HepG2 (cell line): Measurements from ENCODE around the gene VEGFA. TPM values are rescaled to one million over a fixed set of nuclear protein-coding genes. Genes with fewer than 3 reads are reported as not detected.
A peak's percentile ranks its signal among the peaks of the same experiment; 100 is the strongest.

Experiments used
- ATAC-seq: fragments of 200-7000 bp; cut with Tn5 transposase; 3 replicates; pipeline ENCODE4 v1.9.1; 2020; ENCODE audit warnings: mild to moderate bottlenecking, moderate library complexity
- BruUV-seq: library from RNA; stranded (reverse); fragments of 400-500 nt; replicated peaks from 2 replicates; lab custom pipeline; 2021; lab: Mats Ljungman, UMichigan
- CTCF ChIA-PET: fragments of 300-600 bp; formaldehyde crosslinking; extraction: SDS; loops from one replicate; lab custom pipeline; 2021; ENCODE audit warnings: low total read pairs, inconsistent platforms, low intra/inter-chr PET ratio; lab: Yijun Ruan, JAX
- POLR2A ChIA-PET: fragments of 350-600 bp; sonication (Branson Sonifier 250); formaldehyde crosslinking; loops from one replicate; lab custom pipeline; 2020; ENCODE audit warnings: antibody characterized with exemption, inconsistent platforms; lab: Yijun Ruan, JAX
- DNase-seq: peaks from one replicate; pipeline ENCODE4 v3.0.0-alpha.2; 2015; ENCODE audit warnings: low spot score
- FAIRE-seq: peaks from 3 replicates; lab custom pipeline; 2011; peaks lifted over from hg19 to GRCh38; lab: Jason Lieb, UNC
- H2AFZ ChIP-seq: one replicate; pipeline ENCODE4 v1.6.1; 2011; ENCODE audit warnings: low read length, inconsistent platforms
- H3K27ac ChIP-seq: fragments of 300-600 bp; 3 replicates; pipeline ENCODE4 v1.8.0; 2011; ENCODE audit warnings: mixed run types, mild to moderate bottlenecking, mixed read lengths, low read length, inconsistent platforms; ENCODE audit not compliant: insufficient read depth; ENCODE audit errors: extremely low read length
- H3K27me3 ChIP-seq, 2 experiments: fragments of 200-600 bp in 1 of 2; 2 replicates in 1 of 2; 3 replicates in 1 of 2; pipeline versions ENCODE4 v1.6.0 to v1.8.0; 2011; ENCODE audit warnings: low read length in 2 of 2, mild to moderate bottlenecking in 2 of 2, moderate library complexity in 2 of 2, inconsistent platforms in 1 of 2; ENCODE audit not compliant: insufficient read depth in 2 of 2, control insufficient read depth in 1 of 2
- H3K36me3 ChIP-seq, 2 experiments: fragments of 200-600 bp in 1 of 2; replicated peaks in 1 of 2; 2 replicates in 1 of 2; 3 replicates in 1 of 2; pipeline versions ENCODE4 v1.5.1 to v1.8.0; 2011; ENCODE audit warnings: low read length in 2 of 2, inconsistent platforms in 1 of 2; ENCODE audit not compliant: insufficient read depth in 2 of 2, control insufficient read depth in 1 of 2
- H3K4me1 ChIP-seq: 2 replicates; pipeline ENCODE4 v1.5.1; 2012; ENCODE audit warnings: low read length, inconsistent platforms; ENCODE audit not compliant: insufficient read depth
- H3K4me2 ChIP-seq: 2 replicates; pipeline ENCODE4 v1.6.0; 2011; ENCODE audit warnings: low read depth, low read length, inconsistent platforms
- H3K4me3 ChIP-seq, 3 experiments: fragments of 200-600 bp in 1 of 3; sonication (generic), shearing (Covaris generic) in 1 of 3; replicated peaks in 1 of 3; 2 replicates each; pipeline ENCODE4 v1.5.1; 2011 to 2016; ENCODE audit warnings: low read length in 3 of 3, inconsistent platforms in 2 of 3, low read depth in 2 of 3, mild to moderate bottlenecking in 2 of 3, control low read depth in 1 of 3, mixed read lengths in 1 of 3; ENCODE audit not compliant: insufficient read depth in 1 of 3
- H3K79me2 ChIP-seq: one replicate; pipeline ENCODE4 v1.6.1; 2011; ENCODE audit warnings: low read length, inconsistent platforms; ENCODE audit not compliant: insufficient read depth
- H3K9ac ChIP-seq: 2 replicates; pipeline ENCODE4 v1.6.0; 2011; ENCODE audit warnings: mild to moderate bottlenecking, low read depth, low read length, inconsistent platforms; ENCODE audit not compliant: insufficient read depth
- H3K9me3 ChIP-seq: 2 replicates; pipeline ENCODE4 v1.5.1; 2012; ENCODE audit warnings: mild to moderate bottlenecking, low read length
- H4K20me1 ChIP-seq: 2 replicates; pipeline ENCODE4 v1.6.0; 2011; ENCODE audit warnings: inconsistent platforms, mild to moderate bottlenecking, low read length, moderate library complexity; ENCODE audit not compliant: insufficient read depth
- GABPB1 ChIP-seq: IDR thresholded peaks from 2 replicates; pipeline ENCODE4 v1.6.1; 2016; ENCODE audit warnings: mild to moderate bottlenecking, missing genetic modification reagents, moderate library complexity, missing compliant biosample characterization
- HNF4G ChIP-seq, 2 experiments: sonication (generic) in 1 of 2; formaldehyde crosslinking in 1 of 2; IDR thresholded peaks; 2 replicates each; pipeline versions ENCODE4 v1.4.0 to v1.6.1; 2011 to 2020; ENCODE audit warnings: borderline replicate concordance in 2 of 2, low read depth in 2 of 2, mild to moderate bottlenecking in 2 of 2, low read length in 1 of 2, missing genetic modification reagents in 1 of 2, moderate library complexity in 1 of 2
- KAT7 ChIP-seq: IDR thresholded peaks from 2 replicates; pipeline ENCODE4 v1.6.1; 2018; ENCODE audit warnings: borderline replicate concordance, missing compliant biosample characterization
- NR2F6 ChIP-seq, 2 experiments: IDR thresholded peaks; 2 replicates each; pipeline ENCODE4 v1.6.1; 2016; ENCODE audit warnings: antibody characterized with exemption in 1 of 2, mild to moderate bottlenecking in 1 of 2
- RCOR2 ChIP-seq: IDR thresholded peaks from 2 replicates; pipeline ENCODE4 v1.6.1; 2016; ENCODE audit warnings: missing biosample characterization, missing genetic modification reagents
- RFXAP ChIP-seq: sonication (generic); formaldehyde crosslinking; IDR thresholded peaks from 2 replicates; pipeline ENCODE4 v1.4.0; 2020; ENCODE audit warnings: missing genetic modification reagents, borderline replicate concordance
- U2AF1 ChIP-seq: fragments of 200-400 bp; formaldehyde crosslinking; optimal IDR thresholded peaks from 2 replicates; pipeline ENCODE3; 2017; ENCODE audit warnings: mild to moderate bottlenecking, low read depth, low read length
- ZC3H4 ChIP-seq: sonication (generic); formaldehyde crosslinking; IDR thresholded peaks from 2 replicates; pipeline ENCODE4 v1.4.0; 2020; ENCODE audit warnings: missing genetic modification reagents, borderline replicate concordance
- ZFP41 ChIP-seq: sonication (generic); formaldehyde crosslinking; IDR thresholded peaks from 2 replicates; pipeline ENCODE4 v1.4.0; 2020; ENCODE audit warnings: mild to moderate bottlenecking, missing genetic modification reagents, borderline replicate concordance
- ZNF10 ChIP-seq: sonication (generic); formaldehyde crosslinking; IDR thresholded peaks from 2 replicates; pipeline ENCODE4 v1.4.0; 2020; ENCODE audit warnings: mild to moderate bottlenecking, low read depth, missing genetic modification reagents, borderline replicate concordance
- ZNF280D ChIP-seq: sonication (generic); formaldehyde crosslinking; IDR thresholded peaks from 2 replicates; pipeline ENCODE4 v1.5.1; 2020; ENCODE audit warnings: mild to moderate bottlenecking, missing genetic modification reagents
- ZNF296 ChIP-seq: sonication (generic); formaldehyde crosslinking; conservative IDR thresholded peaks from 2 replicates; pipeline ENCODE4 v1.5.0; 2020; ENCODE audit warnings: mild to moderate bottlenecking, missing genetic modification reagents
- ZNF33B ChIP-seq: sonication (generic); formaldehyde crosslinking; IDR thresholded peaks from 2 replicates; pipeline ENCODE4 v1.5.1; 2020; ENCODE audit warnings: mild to moderate bottlenecking, missing genetic modification reagents
- ZNF446 ChIP-seq: sonication (generic); formaldehyde crosslinking; IDR thresholded peaks from 2 replicates; pipeline ENCODE4 v1.5.0; 2020; ENCODE audit warnings: mild to moderate bottlenecking, missing genetic modification reagents
- ZNF597 ChIP-seq: sonication (generic); formaldehyde crosslinking; IDR thresholded peaks from 2 replicates; pipeline ENCODE4 v1.5.0; 2020; ENCODE audit warnings: missing genetic modification reagents
- ZNF652 ChIP-seq: IDR thresholded peaks from 2 replicates; pipeline ENCODE4 v1.6.1; 2016; ENCODE audit warnings: low read depth, borderline replicate concordance
- ZNF678 ChIP-seq: sonication (generic); formaldehyde crosslinking; IDR thresholded peaks from 2 replicates; pipeline ENCODE4 v1.4.0; 2020; ENCODE audit warnings: mild to moderate bottlenecking, missing genetic modification reagents
- ZNF740 ChIP-seq: sonication (generic); formaldehyde crosslinking; IDR thresholded peaks from 2 replicates; pipeline ENCODE4 v1.4.0; 2020; ENCODE audit warnings: missing genetic modification reagents
- ZNF772 ChIP-seq: sonication (generic); formaldehyde crosslinking; IDR thresholded peaks from 2 replicates; pipeline ENCODE4 v1.5.0; 2020; ENCODE audit warnings: mild to moderate bottlenecking, missing genetic modification reagents
- ZNF773 ChIP-seq: sonication (generic); formaldehyde crosslinking; IDR thresholded peaks from 2 replicates; pipeline ENCODE4 v1.4.0; 2020; ENCODE audit warnings: missing genetic modification reagents, borderline replicate concordance
- ZSCAN25 ChIP-seq: sonication (generic); formaldehyde crosslinking; IDR thresholded peaks from 2 replicates; pipeline ENCODE4 v1.8.0; 2022; ENCODE audit warnings: mild to moderate bottlenecking, missing genetic modification reagents
- WGBS: methylation state at CpG from one replicate; pipeline ENCODE4 v1.1.6; 2017; ENCODE audit warnings: low lambda C conversion rate; 5-methylcytosine and 5-hydroxymethylcytosine counted together
- in situ Hi-C: cut with HindIII; loops from 2 replicates; pipeline ENCODE4 v1.10.0; 2017; ENCODE audit warnings: low pct_unique_long_range_greater_than_20kb; ENCODE audit not compliant: extremely low pct_ligation_motif_present
- intact Hi-C: fragments of 100-400 bp; cut with micrococcal nuclease; formaldehyde crosslinking; loops from one replicate; pipeline ENCODE4 v1.10.0; 2022; ENCODE audit not compliant: unreplicated experiment
- polyA plus RNA-seq, 8 experiments: library from polyadenylated mRNA; depleted of rRNA in 3 of 8; stranded (reverse) in 7 of 8; unstranded in 1 of 8; fragments of >200 nt; fragmentation: Illumina TruSeq in 4 of 8; extraction: Trizol in 4 of 8; gene quantifications; 2 replicates each; pipeline versions ENCODE4 v1.2.1 to v1.2.3, GENCODE V29; 2011 to 2016; ENCODE audit warnings: low read depth in 4 of 8, missing spikeins in 1 of 8, mixed read lengths in 1 of 8; ENCODE audit not compliant: insufficient read depth in 1 of 8
- total RNA-seq, 5 experiments: library from RNA; depleted of rRNA; stranded (reverse); fragments of >200 nt; fragmentation: Illumina TruSeq; extraction: Trizol; gene quantifications; 2 replicates each; pipeline ENCODE4 v1.2.3, GENCODE V29; 2016; ENCODE audit warnings: low read depth in 1 of 5

The VEGFA gene
- total and polyA plus RNA-seq, 2 of the 13 experiments (the other 11 are each of a cell fraction or from before 2014, with no cell fraction given), result 68.1 to 629 TPM

GRCh38 chr6:43833996-43834390 lies 64.0 kb downstream of the VEGFA start:
- 0 out of 3 replicates have a peak, but pooled peaks have one; percentile 3 for ATAC-seq
- Histone ChIP-seq H4K20me1 (no peaks in the 10 kb centered on the region), H3K27me3 (peaks cover 9 to 72% of the 10 kb centered on the region in 2 experiments), H3K79me2 (no peaks in the 10 kb centered on the region), H3K4me3 (no peak overlapping the region), H3K36me3 (no peaks in the 10 kb centered on the region), H3K4me1 (peaks cover 64% of the 10 kb centered on the region), H3K9me3 (no peaks in the 10 kb centered on the region), H2AFZ (no peak overlapping the region), H3K4me2 (peak overlapping the region; percentile 2; the same call in 1 of the 2 replicates), H3K9ac (no peak overlapping the region), H3K27ac (no peak overlapping the region)
- in situ Hi-C loops (no loop called here), intact Hi-C loops (no loop called here)
- no TSS peak for BruUV-seq
- FAIRE-seq, result no peak
- no peak for DNase-seq
- WGBS, result 38% methylated on average over 9 of the region's 9 CpGs
- POLR2A ChIA-PET, result no interaction called here
- CTCF ChIA-PET, result no interaction called here
- no peak for TF ChIP-seq ZNF10 (CRISPR knock-in tag)
- no peak for TF ChIP-seq ZNF678 (CRISPR knock-in tag)
- no peak for TF ChIP-seq ZNF280D (CRISPR knock-in tag)
- TF ChIP-seq HNF4G (IDR thresholded peaks at IDR 0.05; ENCODE audit: borderline replicate concordance, low read depth, low read length), result no peak
- no peak for TF ChIP-seq HNF4G (CRISPR knock-in tag; IDR thresholded peaks at IDR 0.05; ENCODE audit: borderline replicate concordance, low read depth)
- no peak for TF ChIP-seq ZNF296 (CRISPR knock-in tag)
- no peak for TF ChIP-seq ZC3H4 (CRISPR knock-in tag)
- no peak for TF ChIP-seq ZNF740 (CRISPR knock-in tag)
- TF ChIP-seq ZNF652 (CRISPR knock-in tag), result peak; percentile 84
- TF ChIP-seq GABPB1, result no peak
- no peak for TF ChIP-seq ZNF446 (CRISPR knock-in tag)
- no peak for TF ChIP-seq ZNF772 (CRISPR knock-in tag)
- no peak for TF ChIP-seq RFXAP (CRISPR knock-in tag)
- no peak for TF ChIP-seq U2AF1
- no peak for TF ChIP-seq KAT7 (CRISPR knock-in tag)
- TF ChIP-seq NR2F6 (IDR thresholded peaks at IDR 0.05), result no peak
- TF ChIP-seq NR2F6 (CRISPR knock-in tag; IDR thresholded peaks at IDR 0.05), result 0 out of 2 replicates have a peak, but pooled peaks have one; percentile 1
- TF ChIP-seq ZFP41, result no peak
- TF ChIP-seq ZNF597 (CRISPR knock-in tag), result no peak
- no peak for TF ChIP-seq ZNF773 (CRISPR knock-in tag)
- no peak for TF ChIP-seq RCOR2 (CRISPR knock-in tag)
- TF ChIP-seq ZSCAN25 (CRISPR knock-in tag), result no peak
- TF ChIP-seq ZNF33B (CRISPR knock-in tag), result peak; percentile 60; the same call in 1 of the 2 replicates
